Activated T-cell treated with anti-CD3 and anti-CD28 coated beads for 24 hours (primary cell): ENCODE measurements around the gene NDUFA13.

Experiments used
- DNase-seq: peaks from one replicate; pipeline ENCODE4 v3.0.0-alpha.2; 2020; ENCODE audit warnings: low read depth

Gene NDUFA13

DNA sequence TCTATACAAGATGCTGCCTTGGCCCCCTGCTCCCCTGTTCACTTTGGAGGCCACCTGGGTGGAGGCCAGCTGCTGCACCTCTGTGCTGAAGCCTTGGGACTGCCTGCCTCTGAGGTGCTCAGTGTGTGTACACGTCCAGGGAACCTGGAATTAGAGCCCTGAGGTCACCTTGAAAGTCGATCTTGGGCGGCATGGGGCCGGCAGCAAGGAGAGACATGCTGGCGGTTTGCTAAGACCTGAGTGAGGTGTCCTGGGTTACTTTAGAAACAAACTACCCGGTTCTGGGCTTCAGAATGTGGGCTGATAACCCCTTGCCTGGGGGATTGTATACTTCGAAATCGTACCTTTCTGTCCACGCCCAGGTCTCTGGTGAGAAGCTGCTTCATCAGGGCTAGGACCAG is 26.2 kb upstream of the NDUFA13 start:
- DNase-seq = no peak

DNA sequence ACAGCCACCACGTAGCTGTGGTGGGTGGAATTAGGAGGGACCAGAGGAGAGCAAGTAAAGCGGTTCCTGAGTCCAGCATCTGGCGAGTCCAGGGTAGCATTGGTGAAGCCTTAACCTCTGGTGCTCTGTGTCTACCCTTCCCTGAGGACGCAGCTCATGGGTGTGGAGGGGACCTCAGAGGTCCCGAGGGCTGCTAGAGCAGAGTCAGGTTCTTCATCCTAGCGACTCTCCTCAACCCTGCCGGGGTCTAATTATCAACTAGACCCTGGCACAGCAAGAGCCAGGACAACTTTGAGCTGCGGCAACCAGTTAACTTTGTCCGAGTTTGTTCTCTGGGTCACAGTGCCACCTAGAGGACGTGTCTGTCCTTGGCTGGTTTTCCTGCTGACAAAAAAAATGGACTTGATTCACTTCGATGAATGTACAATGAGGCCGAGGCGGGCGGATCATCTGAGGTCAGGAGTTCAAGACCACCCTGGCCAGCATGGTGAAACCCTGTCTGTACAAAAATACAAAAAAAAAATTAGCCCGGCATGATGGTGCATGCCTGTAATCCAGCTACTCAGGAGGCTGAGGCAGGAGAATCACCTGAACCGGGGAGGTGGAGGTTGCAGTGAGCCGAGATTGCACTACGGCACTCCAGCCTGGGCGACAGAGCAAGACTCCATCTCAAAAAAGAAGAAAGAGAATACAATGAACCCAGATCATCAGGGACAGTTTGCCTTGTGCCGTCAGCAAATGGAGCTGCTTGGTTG is 25.6 kb upstream of the NDUFA13 start:
- peak; percentile 79 for DNase-seq

DNA sequence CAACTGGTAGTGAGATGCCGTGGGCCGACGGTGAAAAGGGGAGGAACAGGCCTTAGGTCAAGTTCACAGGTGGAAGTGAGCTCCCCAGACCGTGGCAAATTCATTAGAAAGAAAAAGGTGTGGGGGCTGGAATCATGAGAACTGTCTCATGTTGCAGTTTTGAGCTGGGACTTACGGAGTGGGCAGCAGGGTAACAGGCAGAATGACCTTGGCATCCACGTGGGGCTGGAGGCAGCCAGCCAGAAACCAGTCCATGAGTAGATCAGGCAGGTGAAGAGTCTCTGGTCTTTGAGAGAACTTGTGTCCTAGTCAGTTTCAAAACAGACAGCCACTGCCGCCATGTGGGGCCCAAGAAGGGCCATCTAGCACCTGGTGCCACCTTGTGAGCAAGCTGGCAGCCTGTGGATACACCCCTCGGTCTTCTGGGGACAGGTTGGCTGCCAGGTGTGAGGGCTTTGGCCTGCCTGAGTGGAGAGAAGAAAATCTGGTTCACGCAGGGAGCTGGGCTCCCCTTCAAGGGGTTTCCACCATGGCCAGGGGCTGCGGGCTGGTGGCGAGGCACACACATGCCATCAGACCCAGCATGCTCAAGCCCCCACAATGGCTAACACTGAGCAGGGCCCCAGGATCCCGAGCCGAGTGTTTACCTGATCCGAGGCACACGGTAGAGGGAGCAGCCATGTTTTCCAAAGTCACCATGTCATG is 24.6 kb upstream of the NDUFA13 start:
- no peak for DNase-seq

DNA sequence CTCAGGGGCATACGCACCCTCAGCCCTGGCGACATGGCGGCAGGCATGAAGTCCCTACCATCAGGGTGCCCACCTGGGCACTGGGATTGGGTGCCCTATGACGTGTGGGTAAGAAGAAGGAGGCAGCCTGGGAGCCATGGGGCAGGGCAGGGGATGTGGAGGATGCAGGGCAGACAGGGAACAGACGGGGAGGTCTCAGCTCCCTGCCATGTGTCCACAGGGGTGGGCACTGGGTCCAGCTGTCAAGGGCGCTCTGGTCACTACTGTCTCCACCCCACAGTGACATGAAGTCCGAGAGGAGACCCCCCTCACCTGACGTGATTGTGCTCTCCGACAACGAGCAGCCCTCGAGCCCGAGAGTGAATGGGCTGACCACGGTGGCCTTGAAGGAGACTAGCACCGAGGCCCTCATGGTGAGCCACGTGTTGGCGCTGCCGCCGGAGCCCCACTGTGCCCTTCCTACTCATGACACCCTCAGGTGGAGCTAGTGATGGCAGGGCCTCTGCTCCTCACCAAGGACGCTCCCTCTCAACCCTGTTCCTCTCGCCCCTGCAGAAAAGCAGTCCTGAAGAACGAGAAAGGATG is 23.9 kb upstream of the NDUFA13 start:
- no peak for DNase-seq

DNA sequence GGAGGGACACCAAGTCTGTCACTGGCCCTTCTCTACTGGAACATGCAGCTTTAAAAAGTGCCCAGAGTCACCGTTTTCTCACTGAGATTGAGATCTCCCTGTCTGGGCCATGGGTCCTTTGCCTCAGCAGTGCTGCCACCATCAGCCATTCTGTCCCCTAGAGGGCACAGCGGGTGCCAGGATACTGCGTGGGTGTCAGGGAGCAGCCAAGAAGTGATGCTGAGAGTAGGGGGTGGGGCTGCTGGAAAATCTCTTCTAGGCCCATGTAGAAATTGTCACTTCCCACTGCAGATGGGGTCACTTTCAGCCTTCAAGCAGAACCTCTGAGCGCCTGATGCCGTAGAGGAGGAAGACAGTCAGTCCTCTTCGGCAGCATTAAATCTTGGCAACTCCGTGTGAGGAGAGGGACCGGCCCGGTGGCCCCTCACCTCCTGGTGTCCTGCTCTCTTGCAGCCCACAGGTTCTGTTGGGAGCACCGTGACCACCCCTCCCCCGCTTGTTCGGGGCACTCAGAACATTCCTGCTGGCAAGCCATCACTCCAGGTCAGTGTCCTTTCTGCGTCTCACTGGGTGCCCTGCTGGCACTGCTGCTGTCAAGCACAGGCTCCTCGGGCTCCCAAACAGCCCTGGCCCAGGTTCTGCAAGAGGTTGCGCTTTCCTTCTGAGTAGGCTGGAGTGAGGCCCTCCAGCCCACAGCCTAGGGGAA is 22.0 kb upstream of the NDUFA13 start:
- DNase-seq = no peak

DNA sequence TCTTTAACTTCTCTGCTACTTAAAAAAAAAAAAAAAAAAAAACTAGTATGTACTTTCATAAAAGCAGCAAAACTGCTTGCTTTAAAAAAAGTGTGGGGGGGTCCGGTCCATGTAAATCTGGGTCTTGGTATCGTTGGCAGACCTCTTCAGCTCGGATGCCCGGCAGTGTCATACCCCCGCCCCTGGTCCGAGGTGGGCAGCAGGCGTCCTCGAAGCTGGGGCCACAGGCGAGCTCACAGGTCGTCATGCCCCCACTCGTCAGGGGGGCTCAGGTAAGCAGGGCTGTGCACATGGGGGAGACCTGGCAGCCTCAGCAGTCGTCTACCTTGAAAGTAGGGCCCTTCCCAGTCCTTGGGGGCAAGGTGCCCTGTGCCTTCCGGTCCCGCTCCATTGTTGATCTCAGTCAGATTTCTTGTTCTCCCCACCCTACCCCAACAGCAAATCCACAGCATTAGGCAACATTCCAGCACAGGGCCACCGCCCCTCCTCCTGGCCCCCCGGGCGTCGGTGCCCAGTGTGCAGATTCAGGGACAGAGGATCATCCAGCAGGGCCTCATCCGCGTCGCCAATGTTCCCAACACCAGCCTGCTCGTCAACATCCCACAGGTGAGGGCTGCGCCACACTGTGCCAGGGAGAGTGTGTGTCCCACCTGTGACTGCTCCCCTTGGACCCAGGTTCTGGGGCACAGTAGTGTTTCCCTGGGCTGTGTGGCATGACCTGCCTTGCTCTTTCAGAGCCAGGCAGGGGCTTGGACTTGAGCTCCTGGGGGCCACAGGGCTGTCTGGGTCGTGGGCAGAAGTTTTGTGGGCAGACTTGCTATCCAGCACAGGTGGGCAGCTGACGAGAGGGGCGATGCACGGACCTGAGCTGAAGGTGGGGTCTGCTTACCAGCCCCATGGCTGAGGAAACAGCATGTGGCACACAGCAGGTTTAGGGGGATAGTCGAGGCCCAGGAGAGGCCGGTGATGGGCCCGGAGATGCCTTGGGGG is 20.1 kb upstream of the NDUFA13 start:
- DNase-seq = no peak

DNA sequence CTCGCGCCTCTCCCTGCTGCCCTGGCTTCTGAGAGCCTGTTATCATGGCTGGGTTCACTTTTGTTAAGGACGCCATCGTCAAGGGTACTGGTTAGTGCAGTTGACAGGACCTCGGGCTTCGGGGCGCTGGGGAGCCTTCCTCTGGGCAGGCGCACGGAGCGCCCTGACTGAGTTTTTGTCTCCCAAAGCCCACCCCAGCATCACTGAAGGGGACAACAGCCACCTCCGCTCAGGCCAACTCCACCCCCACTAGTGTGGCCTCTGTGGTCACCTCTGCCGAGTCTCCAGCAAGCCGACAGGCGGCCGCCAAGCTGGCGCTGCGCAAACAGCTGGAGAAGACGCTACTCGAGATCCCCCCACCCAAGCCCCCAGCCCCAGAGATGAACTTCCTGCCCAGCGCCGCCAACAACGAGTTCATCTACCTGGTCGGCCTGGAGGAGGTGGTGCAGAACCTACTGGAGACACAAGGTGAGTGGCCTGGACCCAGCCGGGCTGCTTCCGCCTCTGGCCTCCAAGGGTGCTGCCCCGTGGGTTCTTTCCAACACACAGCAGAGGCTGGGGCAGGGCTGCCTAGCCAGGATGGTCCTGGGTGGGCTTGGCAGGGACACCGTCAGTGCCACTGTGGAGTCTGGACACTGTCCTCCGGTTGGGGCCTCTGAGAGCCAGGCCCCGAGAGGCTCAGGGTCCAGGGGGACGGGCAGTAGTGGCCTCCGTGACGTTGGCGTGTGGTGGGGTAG is 17.6 kb upstream of the NDUFA13 start:
- no peak for DNase-seq

DNA sequence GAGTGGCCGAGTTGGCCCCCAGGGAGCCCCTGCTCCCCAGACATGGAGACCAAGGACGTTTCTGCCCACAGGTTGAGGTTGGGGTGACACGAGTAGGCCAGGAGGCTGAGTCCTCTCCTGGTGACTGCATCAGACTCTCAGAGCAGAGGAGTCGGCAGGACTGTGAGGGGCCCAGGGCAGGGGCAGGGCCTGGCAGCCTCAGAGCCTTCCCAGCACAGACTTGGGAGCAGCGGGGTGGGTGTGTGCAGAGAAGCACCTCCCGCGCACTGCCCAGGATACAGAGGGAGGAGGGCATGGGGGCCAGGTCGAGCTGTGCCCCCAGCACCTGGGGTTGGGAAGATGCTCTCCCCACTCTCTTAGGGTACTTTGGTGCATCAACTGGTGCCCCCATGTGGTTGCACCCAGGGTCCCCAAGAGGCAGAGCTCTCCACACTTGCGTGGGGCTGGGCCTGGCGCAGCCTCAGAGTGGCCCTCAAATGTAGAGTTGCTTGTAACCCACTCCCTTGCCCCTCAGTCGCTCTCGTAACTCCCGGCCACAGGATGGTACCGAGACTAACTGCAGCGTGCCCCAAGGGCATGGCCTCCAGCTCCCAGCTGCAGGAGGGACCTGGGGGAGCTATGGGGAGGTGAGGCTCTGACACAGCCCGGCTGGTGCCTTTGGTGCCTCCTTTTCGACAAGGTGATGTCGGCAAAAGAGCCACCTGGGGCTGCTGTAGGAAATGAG is 16.6 kb upstream of the NDUFA13 start:
- no peak for DNase-seq

DNA sequence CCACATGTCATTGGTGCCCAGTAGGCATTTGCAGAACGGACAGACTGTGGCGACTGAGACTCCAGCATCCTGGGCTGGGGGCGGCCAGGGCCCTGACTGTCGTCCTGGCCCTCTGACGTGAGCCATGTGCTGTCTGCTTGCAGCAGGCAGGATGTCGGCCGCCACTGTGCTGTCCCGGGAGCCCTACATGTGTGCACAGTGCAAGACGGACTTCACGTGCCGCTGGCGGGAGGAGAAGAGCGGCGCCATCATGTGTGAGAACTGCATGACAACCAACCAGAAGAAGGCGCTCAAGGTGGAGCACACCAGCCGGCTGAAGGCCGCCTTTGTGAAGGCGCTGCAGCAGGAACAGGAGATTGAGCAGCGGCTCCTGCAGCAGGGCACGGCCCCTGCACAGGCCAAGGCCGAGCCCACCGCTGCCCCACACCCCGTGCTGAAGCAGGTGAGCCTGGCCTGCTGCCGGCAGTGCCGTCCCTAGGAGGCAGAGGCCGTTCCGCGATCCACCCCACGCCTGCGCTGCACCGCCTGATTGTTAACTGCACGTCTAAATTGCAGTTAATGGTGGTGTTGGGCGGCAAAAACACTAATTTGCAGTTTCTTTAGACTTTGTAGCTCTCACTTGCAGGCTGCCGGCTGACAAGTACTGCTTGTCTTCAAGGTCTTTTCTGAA is 14.9 kb upstream of the NDUFA13 start:
- DNase-seq = no peak

DNA sequence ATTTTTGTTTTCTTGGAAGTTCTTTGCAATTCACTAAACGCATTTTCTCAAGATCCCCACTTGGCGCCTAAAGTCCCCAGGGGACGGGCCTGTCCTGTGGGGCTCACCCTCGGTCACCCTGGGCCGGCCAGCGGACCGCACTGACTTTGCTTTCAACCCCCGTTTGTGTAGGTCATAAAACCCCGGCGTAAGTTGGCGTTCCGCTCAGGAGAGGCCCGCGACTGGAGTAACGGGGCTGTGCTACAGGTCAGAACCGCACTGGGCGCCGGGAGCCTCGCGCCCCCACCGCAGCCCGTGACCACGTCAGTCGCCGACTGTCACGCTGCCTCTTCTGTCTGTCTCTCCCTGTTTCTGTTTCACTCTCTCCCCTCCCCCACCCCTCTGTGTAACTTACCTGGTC is 14.2 kb upstream of the NDUFA13 start:
- no peak for DNase-seq

DNA sequence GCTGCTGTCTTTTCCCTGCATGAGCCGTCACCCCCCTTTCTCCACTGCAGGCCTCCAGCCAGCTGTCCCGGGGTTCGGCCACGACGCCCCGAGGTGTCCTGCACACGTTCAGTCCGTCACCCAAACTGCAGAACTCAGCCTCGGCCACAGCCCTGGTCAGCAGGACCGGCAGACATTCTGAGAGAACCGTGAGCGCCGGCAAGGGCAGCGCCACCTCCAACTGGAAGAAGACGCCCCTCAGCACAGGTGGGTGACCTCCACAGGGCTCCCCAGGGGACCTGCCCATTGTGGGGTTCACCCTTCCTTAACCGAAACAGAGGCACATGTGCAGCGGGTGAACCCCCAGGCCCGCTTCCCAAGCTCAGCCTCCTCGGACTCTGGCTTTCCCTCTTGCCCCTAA is 13.7 kb upstream of the NDUFA13 start:
- no peak for DNase-seq

DNA sequence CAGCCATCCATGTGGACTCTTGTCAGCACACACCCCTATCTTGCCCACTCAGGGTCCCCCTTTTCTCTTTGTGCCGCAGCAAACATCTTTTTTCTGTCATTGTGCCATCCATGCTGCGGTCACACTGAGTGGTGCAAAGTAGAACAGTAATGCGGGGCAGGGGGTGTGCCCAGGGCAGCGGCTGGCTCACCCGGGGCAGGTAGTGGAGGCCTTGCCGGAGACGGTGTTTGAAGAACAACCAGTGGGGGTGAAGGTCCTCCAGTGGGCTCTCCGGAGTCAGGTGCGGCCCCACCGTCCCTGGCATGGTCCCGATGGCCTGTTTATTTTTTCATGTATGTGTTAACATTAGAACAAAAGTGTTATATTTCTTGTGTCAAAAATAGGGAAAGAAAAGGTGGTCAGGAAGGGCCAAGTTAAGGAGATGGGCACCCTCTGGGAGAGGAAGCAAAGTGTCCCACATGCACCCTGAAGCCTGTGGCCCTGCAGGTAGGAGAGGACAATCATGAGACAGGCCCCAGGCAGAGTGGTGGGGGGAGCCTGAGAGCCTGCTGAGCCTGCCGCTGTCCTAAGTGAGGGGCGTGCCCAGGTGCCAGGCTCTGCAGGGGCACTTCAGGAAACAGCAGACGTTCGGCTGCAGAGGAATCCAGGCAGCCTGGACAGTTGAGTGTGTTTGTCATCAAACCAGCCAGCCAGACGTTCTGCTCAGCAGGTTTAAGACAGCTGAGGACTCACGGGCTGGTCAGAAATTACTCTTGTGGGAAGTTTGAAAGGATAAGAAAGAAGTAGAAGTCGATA is 13.0 kb upstream of the NDUFA13 start:
- DNase-seq = no peak

DNA sequence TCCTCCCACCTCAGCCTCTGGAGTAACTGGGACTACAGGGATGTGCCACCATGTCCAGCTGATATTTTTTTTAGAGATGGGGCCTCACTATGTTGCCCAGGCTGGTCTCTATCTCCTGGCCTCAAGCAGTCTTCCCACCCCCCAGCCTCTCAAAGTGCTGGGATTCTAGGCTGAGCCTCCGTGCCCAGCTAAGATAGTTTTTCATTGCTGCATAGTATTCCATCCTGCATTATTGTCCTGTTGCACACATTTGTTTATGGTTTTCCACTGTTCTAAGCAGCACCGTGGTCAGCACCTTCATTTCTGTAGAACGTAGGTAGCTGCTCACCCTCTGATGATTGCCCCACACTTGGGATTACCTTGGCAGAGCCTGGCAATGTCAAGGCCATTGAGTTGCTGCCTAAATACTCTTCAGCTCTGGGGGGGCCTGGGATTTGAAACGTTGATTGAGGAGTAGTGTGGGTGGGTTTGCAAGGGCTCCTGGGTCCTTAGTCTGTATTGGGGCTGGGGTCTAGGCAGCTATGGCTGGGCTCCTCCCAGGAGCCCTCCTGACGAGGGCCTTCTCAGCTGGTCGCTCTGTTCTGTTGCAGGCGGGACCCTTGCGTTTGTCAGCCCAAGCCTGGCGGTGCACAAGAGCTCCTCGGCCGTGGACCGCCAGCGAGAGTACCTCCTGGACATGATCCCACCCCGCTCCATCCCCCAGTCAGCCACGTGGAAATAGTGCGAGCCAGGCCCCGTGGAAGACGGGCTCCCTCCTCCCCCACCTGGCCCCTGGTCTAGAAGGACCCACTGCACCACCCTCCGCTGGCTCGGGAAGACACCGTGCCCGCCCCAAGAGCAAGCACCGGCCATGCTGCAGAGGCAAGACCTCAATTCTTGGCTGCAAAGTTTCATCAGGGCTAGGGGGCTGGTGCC is 11.0 kb upstream of the NDUFA13 start:
- DNase-seq = no peak

DNA sequence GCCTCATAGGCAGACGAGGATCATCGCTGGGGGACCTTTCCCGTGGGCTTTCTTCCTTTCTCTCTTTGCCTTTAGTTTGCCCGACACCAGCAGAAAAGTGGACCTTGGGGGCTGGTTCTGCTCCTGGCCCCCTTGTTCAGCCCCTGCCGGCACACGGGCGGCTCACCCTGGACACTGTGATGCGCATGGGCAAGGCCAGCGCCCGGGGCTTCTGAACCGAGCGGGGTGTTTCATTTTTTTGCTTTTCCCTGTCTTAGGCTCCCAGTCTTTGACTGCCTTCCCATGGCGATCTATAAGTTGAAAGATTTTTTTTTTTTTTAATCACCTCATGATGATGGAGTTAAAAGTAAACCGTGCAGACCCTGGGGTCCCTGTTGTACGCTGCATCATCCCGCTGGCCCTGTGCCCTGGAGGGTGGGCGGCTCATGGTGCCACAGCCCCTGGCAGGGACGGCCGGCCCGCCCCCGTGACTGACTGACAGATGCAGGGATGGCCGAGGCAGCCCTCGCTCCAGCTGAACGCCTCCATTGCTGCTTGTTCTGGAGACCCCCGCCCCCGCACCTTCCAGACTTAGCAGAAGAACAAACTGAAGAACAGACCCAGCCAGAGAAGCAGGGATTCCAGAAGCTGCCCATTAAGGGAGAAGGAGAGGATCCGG is 10.2 kb upstream of the NDUFA13 start:
- DNase-seq = no peak

DNA sequence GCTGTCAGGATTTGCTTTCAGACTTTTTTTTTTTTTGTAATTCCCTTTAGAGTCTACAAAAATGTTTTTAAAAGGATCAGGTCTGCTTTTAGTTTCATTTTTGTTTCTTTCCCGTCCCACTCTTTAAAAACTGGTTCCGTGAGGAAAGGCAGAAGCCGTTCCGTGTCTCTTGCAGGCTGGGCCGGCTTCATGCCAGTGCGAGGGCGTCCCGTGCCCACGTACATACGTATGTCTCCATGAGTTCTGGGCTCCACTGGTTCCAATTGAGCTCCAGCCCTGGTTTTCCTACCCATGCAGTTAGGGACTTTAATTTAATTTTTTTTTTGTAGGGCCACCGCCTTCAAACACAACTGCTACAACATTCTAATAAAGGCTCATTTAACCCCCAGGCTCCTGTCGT is 9.4 kb upstream of the NDUFA13 start:
- DNase-seq = no peak

DNA sequence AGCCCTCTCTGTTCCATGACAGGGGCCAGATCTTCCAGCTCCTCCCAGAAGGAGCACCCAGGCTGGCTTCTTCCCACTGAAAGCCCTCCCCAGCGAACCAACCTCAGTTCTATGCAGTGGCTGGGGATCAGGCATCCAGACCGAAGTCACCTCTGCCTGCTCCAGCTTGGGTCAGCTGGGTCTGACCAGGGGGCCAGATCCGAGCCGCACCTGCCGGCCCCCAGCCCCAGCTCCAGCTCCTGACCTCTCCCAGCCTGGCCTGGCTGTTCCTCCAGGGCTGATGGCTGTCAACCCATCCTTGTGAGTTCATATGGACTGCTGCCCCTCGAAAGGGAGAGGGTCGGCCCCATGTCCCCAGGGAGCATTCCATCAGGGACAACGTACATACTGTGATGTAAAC is 8.7 kb upstream of the NDUFA13 start:
- DNase-seq = no peak

DNA sequence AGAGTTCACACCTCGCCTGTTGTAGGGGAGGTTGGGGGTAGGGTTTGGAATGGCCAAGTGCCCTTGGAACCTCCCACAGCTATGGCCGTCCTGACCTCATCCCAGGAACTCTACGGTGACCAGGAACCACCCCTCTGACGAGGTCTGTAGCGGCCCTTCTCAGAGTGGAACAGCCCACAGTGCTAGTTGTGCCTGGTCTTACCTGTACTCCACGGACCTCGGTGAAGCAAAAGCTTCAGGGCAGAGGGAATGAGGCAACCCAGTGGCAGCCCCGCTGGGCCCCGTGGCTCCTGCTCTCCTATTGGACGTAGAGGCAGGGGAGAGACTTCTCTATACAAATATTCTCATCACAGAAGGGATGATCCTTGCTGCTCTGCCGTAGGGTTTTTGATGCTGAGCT is 7.8 kb upstream of the NDUFA13 start:
- DNase-seq = no peak
